ENCODE measurements around the gene LZTFL1.
"Not testable (repeated sequence)": the region's sequence is repeated elsewhere in the genome, so short reads cannot be mapped to it uniquely, and the experiment has no call there.

LZTFL1 gene

GRCh38 chr3:45868213-45868612 lies 26.3 kb upstream of the LZTFL1 start:
- DNase-seq, result no peak
- in situ Hi-C loops (cut with MboI; ENCODE audit: low pct_unique_long_range_greater_than_20kb, low sequenced_read_pairs), result no loop called here

GRCh38 chr3:45865563-45865962 lies 23.6 kb upstream of the LZTFL1 start:
- in situ Hi-C loops (cut with MboI; ENCODE audit: low pct_unique_long_range_greater_than_20kb, low sequenced_read_pairs), result no loop called here
- no peak for DNase-seq

GRCh38 chr3:45864760-45865519 lies 23.0 kb upstream of the LZTFL1 start:
- no peak for DNase-seq
- in situ Hi-C loops (cut with MboI; ENCODE audit: low pct_unique_long_range_greater_than_20kb, low sequenced_read_pairs), result no loop called here

GRCh38 chr3:45861043-45861719 lies 19.3 kb upstream of the LZTFL1 start:
- in situ Hi-C loops (cut with MboI; ENCODE audit: low pct_unique_long_range_greater_than_20kb, low sequenced_read_pairs), result no loop called here

GRCh38 chr3:45860481-45860880 lies 18.6 kb upstream of the LZTFL1 start:
- in situ Hi-C loops (cut with MboI; ENCODE audit: low pct_unique_long_range_greater_than_20kb, low sequenced_read_pairs), result no loop called here
- no peak for DNase-seq

More at GRCh38 chr3:45861043-45861719, 19.3 kb upstream of the LZTFL1 start:
- no peak for DNase-seq

GRCh38 chr3:45858809-45859543 lies 17.1 kb upstream of the LZTFL1 start:
- in situ Hi-C loops (cut with MboI; ENCODE audit: low pct_unique_long_range_greater_than_20kb, low sequenced_read_pairs), result no loop called here

GRCh38 chr3:45857024-45857423 lies 15.1 kb upstream of the LZTFL1 start:
- in situ Hi-C loops (cut with MboI; ENCODE audit: low pct_unique_long_range_greater_than_20kb, low sequenced_read_pairs); DNase-seq: not testable (repeated sequence)

More at GRCh38 chr3:45858809-45859543, 17.1 kb upstream of the LZTFL1 start:
- DNase-seq, result peak; percentile 3

- DNase-seq; in situ Hi-C loops (cut with MboI; ENCODE audit: low pct_unique_long_range_greater_than_20kb, low sequenced_read_pairs): not testable (repeated sequence)
Observed at GRCh38 chr3:45856323-45856722, 14.4 kb upstream of the LZTFL1 start.

GRCh38 chr3:45852828-45853227 lies 10.9 kb upstream of the LZTFL1 start:
- in situ Hi-C loops (cut with MboI; ENCODE audit: low pct_unique_long_range_greater_than_20kb, low sequenced_read_pairs), result no loop called here
- no peak for DNase-seq

GRCh38 chr3:45848392-45848791 lies 6.5 kb upstream of the LZTFL1 start:
- no peak for DNase-seq
- in situ Hi-C loops (cut with MboI; ENCODE audit: low pct_unique_long_range_greater_than_20kb, low sequenced_read_pairs), result no loop called here

- in situ Hi-C loops (cut with MboI; ENCODE audit: low pct_unique_long_range_greater_than_20kb, low sequenced_read_pairs), result no loop called here
Observed at GRCh38 chr3:45844616-45845015, 2.7 kb upstream of the LZTFL1 start.

GRCh38 chr3:45842851-45843625 lies 1.1 kb upstream of the LZTFL1 start:
- in situ Hi-C loops (cut with MboI; ENCODE audit: low pct_unique_long_range_greater_than_20kb, low sequenced_read_pairs), result no loop called here
- DNase-seq, result no peak

More at GRCh38 chr3:45844616-45845015, 2.7 kb upstream of the LZTFL1 start:
- DNase-seq, result no peak

- DNase-seq, result peak; percentile 67
- in situ Hi-C loops (cut with MboI; ENCODE audit: low pct_unique_long_range_greater_than_20kb, low sequenced_read_pairs), result no loop called here
Observed at GRCh38 chr3:45841420-45841756, 531 bp downstream of the LZTFL1 start.

GRCh38 chr3:45838466-45838865 lies 3.5 kb downstream of the LZTFL1 start:
- in situ Hi-C loops (cut with MboI; ENCODE audit: low pct_unique_long_range_greater_than_20kb, low sequenced_read_pairs), result no loop called here
- no peak for DNase-seq

- in situ Hi-C loops (cut with MboI; ENCODE audit: low pct_unique_long_range_greater_than_20kb, low sequenced_read_pairs), result no loop called here
- DNase-seq, result peak; percentile 6
Observed at GRCh38 chr3:45832699-45833098, 9.2 kb downstream of the LZTFL1 start.

GRCh38 chr3:45830121-45830520 lies 11.8 kb downstream of the LZTFL1 start:
- in situ Hi-C loops (cut with MboI; ENCODE audit: low pct_unique_long_range_greater_than_20kb, low sequenced_read_pairs), result no loop called here

GRCh38 chr3:45826908-45827307 lies 15.0 kb downstream of the LZTFL1 start:
- DNase-seq, result no peak
- in situ Hi-C loops (cut with MboI; ENCODE audit: low pct_unique_long_range_greater_than_20kb, low sequenced_read_pairs), result no loop called here

More at GRCh38 chr3:45830121-45830520, 11.8 kb downstream of the LZTFL1 start:
- no peak for DNase-seq

- in situ Hi-C loops (cut with MboI; ENCODE audit: low pct_unique_long_range_greater_than_20kb, low sequenced_read_pairs), result no loop called here
- DNase-seq, result no peak
Observed at GRCh38 chr3:45826321-45826720, 15.6 kb downstream of the LZTFL1 start.

GRCh38 chr3:45821127-45821526 lies 20.8 kb downstream of the LZTFL1 start:
- DNase-seq, result no peak
- in situ Hi-C loops (cut with MboI; ENCODE audit: low pct_unique_long_range_greater_than_20kb, low sequenced_read_pairs), result no loop called here
